Measurements from ENCODE around the gene KREMEN2.

The KREMEN2 gene

DNA sequence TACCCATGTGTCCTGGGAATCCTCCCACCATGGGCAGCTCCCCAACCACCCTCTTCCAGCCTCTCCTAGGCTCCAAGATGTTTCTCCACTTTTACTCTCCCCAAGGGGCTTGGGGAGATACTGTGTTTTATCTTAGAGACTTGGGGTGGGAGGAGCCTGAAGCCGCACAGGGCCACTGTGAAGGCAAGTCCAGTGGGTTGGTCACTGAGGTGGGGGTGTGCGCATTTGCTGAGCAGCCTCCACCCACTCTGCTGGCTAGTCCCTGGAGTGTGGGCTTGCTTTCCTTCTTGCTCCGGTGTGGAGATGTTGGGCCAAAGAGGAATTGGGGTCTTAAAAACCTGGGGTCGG lies 44.6 kb downstream of the KREMEN2 start:
- H3K36me3 Mint-ChIP-seq (ENCODE audit: low read depth), result no peaks in the 10 kb centered on the region
- no peak overlapping the region for H3K4me3 Mint-ChIP-seq
- H3K27ac Mint-ChIP-seq, result no peak overlapping the region
- H3K9me3 Mint-ChIP-seq, result no peaks in the 10 kb centered on the region
- H3K4me1 Mint-ChIP-seq (ENCODE audit: low read depth), result peaks cover 30% of the 10 kb centered on the region
- H3K27me3 Mint-ChIP-seq, result peaks cover 21% of the 10 kb centered on the region
- DNase-seq, result no peak

DNA sequence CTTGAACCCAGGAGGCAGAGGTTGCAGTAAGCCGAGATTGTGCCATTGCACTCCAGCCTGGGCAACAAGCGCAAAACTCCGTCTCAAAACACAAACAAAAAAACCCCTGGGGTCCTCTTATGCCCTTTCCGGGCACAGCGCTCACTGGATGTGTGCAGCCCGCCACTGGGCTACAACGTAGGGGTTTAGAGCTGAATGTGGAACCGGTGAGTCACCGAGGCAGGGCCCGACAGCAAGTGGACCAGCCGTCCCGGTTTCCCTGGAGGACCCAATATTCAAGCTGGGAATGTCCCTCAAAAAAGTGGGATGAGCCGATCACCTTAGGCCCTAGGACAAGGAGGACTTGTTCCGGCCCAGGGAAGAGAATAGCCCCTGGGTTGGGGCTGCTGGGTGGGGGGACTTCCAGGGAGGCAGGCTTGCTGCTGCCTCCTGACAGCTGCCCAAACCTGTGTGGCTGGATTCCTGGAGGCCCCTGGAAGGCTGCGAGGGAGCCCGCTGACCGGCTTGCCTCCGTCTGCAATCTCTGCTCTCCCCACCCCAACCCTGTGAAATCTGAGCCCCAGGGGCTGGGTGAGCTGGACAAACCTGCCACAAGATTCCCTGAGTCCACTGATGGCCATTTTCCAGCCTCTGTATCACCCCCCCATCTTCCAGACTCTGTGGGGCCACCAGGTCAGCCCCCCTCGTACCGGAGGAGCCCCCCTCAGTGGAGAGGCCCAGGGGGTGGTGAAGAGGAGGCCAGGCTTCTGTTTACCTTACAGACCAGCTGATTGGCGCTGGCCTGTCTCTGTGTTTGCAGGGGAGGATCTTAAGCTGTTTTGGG lies 45.7 kb downstream of the KREMEN2 start:
- Mint-ChIP-seq H3K27me3 (peaks cover 25% of the 10 kb centered on the region), H3K27ac (no peak overlapping the region), H3K4me3 (no peak overlapping the region), H3K4me1 (ENCODE audit: low read depth) (peaks cover 29% of the 10 kb centered on the region), H3K9me3 (no peaks in the 10 kb centered on the region), H3K36me3 (ENCODE audit: low read depth) (no peaks in the 10 kb centered on the region)
- no peak for DNase-seq

DNA sequence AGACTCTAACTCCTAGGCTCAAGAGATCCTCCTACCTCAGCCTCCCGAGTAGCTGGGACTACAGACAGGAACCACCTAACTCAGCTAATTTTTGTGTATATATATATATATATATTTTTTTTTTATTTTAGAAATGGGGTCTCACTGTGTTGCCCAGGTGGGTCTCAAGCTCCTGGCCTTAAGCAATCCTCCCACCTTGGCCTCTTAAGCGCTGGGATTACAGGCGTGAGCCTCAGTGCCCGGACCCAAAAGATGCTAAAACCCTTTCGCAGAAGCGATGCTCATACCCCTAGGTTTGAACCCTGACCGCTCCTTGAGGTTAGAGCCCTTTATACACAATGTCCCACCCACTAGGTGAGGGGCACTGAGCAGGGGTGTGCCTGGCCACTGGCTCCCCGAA lies 46.4 kb downstream of the KREMEN2 start:
- Mint-ChIP-seq H3K4me1 (ENCODE audit: low read depth) (peaks cover 27% of the 10 kb centered on the region), H3K4me3 (no peak overlapping the region), H3K36me3 (ENCODE audit: low read depth) (no peaks in the 10 kb centered on the region), H3K9me3 (no peaks in the 10 kb centered on the region), H3K27ac (no peak overlapping the region), H3K27me3 (peaks cover 23% of the 10 kb centered on the region)
- no peak for DNase-seq

DNA sequence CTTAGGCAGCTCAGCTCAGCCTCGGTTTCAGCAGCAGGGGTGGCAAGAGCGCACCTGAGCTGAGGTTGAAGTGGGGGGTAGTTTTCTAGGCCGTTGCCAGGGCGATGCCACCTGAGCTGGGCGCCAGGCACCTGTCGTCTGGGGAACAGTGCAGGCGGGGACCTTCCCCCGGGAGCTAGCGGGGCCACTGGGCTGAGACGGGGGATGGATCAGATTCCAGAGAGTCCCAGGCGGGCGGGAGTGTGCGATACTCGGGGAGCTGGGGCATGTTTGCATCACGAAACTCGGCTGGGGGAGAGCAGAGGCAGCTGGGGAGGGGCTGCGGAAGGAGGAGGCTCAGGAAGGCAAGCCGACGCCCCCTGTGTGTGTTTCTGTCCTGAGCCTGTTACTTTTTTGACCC lies 48.2 kb downstream of the KREMEN2 start:
- H3K36me3 Mint-ChIP-seq (ENCODE audit: low read depth), result no peaks in the 10 kb centered on the region
- DNase-seq, result no peak
- peaks cover 28% of the 10 kb centered on the region for H3K27me3 Mint-ChIP-seq
- H3K4me3 Mint-ChIP-seq, result no peak overlapping the region
- no peak overlapping the region for H3K27ac Mint-ChIP-seq
- H3K9me3 Mint-ChIP-seq, result no peaks in the 10 kb centered on the region
- H3K4me1 Mint-ChIP-seq (ENCODE audit: low read depth), result peaks cover 21% of the 10 kb centered on the region

DNA sequence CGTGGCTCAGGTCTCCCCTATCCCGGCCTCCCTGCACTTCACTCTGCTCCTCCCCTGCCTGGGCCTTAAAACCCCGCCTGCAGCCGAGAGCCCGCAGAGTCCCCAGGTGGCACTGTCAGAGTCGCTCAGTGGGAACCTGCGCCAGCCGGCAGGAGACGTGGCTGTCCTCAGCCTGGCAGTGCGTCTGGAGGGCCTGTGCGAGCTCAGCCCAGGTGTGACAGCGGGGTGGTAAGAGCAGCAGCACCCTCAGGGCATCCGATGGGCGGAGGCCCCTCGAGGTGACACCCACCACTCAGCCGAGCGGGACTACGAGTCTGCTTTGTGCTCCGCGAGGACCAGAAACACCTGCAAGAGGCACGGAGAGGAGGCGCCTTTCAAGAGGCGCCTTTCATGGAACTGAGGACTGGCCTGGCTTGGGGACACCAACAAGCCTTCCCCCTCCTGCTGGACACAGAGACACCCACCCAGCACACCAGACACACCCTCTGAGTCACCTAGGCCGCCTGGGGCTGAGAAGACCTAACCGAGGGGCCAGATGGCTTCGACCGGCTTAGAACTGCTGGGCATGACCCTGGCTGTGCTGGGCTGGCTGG lies 48.8 kb downstream of the KREMEN2 start, which contains the start of gene CLDN9:
Gene CLDN9, plus strand, starts transcription at position 96 of the 593 bp plus-strand sequence. Its CDS starts 440 bp downstream, at position 536.
- Mint-ChIP-seq H3K9me3 (no peaks in the 10 kb centered on the region), H3K27ac (no peak within 1 kb of the TSS), H3K4me1 (ENCODE audit: low read depth) (peaks cover 14% of the 10 kb centered on the region), H3K27me3 (peaks cover 26% of the 10 kb centered on the region), H3K36me3 (ENCODE audit: low read depth) (no peaks in the 10 kb centered on the region), H3K4me3 (no peak within 1 kb of the TSS)
- DNase-seq, result no peak

DNA sequence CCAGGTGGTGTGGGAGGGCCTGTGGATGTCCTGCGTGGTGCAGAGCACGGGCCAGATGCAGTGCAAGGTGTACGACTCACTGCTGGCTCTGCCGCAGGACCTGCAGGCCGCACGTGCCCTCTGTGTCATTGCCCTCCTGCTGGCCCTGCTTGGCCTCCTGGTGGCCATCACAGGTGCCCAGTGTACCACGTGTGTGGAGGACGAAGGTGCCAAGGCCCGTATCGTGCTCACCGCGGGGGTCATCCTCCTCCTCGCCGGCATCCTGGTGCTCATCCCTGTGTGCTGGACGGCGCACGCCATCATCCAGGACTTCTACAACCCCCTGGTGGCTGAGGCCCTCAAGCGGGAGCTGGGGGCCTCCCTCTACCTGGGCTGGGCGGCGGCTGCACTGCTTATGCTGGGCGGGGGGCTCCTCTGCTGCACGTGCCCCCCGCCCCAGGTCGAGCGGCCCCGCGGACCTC lies 49.4 kb downstream of the KREMEN2 start:
- Mint-ChIP-seq H3K27ac (no peak overlapping the region), H3K27me3 (peaks cover 28% of the 10 kb centered on the region), H3K36me3 (ENCODE audit: low read depth) (no peaks in the 10 kb centered on the region), H3K4me3 (no peak overlapping the region), H3K4me1 (ENCODE audit: low read depth) (peaks cover 14% of the 10 kb centered on the region), H3K9me3 (no peaks in the 10 kb centered on the region)
- no peak for DNase-seq

DNA sequence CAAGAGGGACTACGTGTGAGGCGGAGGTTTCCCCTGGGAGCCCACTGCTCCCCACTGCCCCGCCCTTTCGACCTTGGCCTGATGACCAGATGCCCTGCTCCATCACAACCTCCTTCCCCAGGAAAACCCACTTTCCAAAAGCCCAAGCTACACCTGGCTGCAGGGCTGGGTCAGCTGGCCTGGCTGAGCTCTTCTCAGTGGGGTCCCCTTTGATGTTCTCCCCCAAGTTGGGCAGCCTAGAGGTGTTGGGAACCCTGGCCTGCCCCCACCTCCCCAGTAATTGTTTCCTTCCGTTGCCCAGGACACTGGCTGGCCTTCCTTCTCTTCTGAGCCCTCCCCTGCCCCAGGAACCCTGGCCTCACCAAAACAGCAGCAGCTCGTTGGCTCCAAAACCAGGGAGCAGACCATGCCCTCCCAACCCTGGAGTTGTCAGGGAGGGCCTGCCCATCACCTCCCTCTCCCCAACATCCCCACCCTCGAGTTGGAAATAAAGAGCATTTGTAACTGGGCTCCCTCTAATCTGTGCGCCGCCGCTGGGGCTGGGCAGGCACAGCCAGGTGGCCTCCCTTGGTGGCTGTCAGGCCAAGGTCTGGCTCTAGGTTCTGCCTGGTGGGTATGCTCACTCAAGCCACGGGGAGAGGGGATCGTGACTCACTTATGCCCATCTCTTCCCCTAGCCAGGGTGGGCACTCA lies 50.1 kb downstream of the KREMEN2 start:
- peaks cover 11% of the 10 kb centered on the region for H3K4me1 Mint-ChIP-seq (ENCODE audit: low read depth)
- no peak for DNase-seq
- H3K27ac Mint-ChIP-seq, result no peak overlapping the region
- H3K27me3 Mint-ChIP-seq, result peaks cover 30% of the 10 kb centered on the region
- H3K9me3 Mint-ChIP-seq, result no peaks in the 10 kb centered on the region
- H3K4me3 Mint-ChIP-seq, result no peak overlapping the region
- H3K36me3 Mint-ChIP-seq (ENCODE audit: low read depth), result no peaks in the 10 kb centered on the region

DNA sequence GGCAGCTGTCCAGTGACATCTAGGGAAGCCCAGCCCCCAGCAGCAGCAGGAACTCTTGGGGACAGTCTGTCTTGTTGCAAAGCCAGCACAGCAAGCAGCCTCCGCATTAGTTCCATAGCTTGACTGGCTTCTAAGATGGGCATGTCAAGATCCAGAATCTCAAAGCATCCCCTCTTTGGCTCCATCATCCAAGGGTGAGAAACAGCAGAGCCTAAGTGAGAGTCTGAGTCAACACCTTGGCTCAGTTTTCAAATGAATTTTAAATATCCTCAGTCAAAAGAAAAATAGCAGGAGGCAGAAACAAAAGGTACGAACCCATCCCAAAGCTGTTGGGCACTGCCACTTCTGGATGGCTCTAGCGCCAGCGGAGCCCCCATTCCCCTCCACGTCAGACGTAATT lies 50.9 kb downstream of the KREMEN2 start:
- no peak for DNase-seq
- Mint-ChIP-seq H3K27ac (no peak overlapping the region), H3K36me3 (ENCODE audit: low read depth) (no peaks in the 10 kb centered on the region), H3K27me3 (peaks cover 32% of the 10 kb centered on the region), H3K9me3 (no peaks in the 10 kb centered on the region), H3K4me1 (ENCODE audit: low read depth) (peaks cover 16% of the 10 kb centered on the region), H3K4me3 (no peak overlapping the region)

DNA sequence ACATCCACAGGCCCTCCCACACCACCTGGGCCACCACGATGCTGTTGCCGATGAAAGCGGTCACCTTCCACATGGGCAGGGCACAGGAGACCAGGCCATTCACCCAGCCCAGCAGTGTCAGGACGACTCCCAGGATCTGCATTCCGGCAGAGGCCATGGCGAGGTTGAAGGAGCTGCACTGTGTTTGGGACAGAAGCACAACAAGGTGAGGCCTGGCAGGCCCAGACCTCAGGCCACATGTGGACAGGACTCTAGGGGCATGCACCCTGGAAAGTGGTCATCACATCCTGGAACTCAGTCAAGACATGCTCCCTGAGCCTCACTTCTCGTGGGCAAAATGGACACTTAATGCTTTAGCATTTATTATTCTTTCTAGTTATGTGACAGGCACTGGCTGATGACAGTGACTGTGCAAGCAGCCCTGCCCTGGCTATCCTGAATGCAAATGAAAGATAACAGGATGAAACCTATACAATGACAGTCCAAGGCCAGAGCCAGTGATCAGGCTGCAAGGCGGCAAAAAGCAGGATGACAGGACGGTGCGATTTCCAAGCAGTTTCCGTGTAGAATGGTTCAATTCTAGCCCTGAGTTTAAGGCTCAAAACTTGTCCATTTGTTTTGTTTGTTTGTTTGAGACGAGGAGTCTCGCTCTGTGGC lies 51.9 kb downstream of the KREMEN2 start:
- Mint-ChIP-seq H3K27ac (no peak overlapping the region), H3K36me3 (ENCODE audit: low read depth) (no peaks in the 10 kb centered on the region), H3K4me1 (ENCODE audit: low read depth) (peaks cover 21% of the 10 kb centered on the region), H3K27me3 (peaks cover 32% of the 10 kb centered on the region), H3K4me3 (no peak overlapping the region), H3K9me3 (no peaks in the 10 kb centered on the region)
- DNase-seq, result no peak

DNA sequence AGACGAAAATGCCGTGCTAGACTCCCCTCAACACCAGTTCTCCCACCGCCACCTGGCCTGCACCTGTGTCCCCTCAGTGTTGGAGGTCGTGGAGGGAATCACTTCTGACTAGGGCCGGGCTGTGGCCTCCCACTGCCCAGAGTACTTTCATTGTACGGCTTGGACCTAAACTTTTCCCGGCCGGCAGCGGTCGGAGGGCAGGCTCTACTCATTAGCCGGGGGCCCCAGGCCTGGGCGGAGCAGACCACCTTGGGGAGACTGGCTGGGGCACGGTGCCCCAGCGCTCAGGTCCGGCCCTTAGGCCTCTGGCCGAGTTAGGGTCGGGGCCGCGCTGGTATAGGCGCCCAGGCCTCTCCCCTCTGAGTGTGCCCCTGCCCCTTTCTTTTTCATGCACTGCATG lies 53.3 kb downstream of the KREMEN2 start:
- H3K36me3 Mint-ChIP-seq (ENCODE audit: low read depth), result peaks cover 1% of the 10 kb centered on the region
- no peak for DNase-seq
- no peak overlapping the region for H3K27ac Mint-ChIP-seq
- H3K4me3 Mint-ChIP-seq, result no peak overlapping the region
- H3K27me3 Mint-ChIP-seq, result peaks cover 28% of the 10 kb centered on the region
- H3K9me3 Mint-ChIP-seq, result no peaks in the 10 kb centered on the region
- H3K4me1 Mint-ChIP-seq (ENCODE audit: low read depth), result peaks cover 34% of the 10 kb centered on the region
